ENCODE measurements around the gene DNAH17. TPM values are rescaled to one million over a fixed set of nuclear protein-coding genes. Genes with fewer than 3 reads are reported as not detected.

The DNAH17 gene
- total and polyA plus RNA-seq, 2 of the 8 experiments (the other 6 are each of a cell fraction or from before 2014, with no cell fraction given): 0.14 to 0.67 TPM

- no peak for TF ChIP-seq ASH2L (IDR thresholded peaks at IDR 0.05; ENCODE audit: low read length)
- TF ChIP-seq CTBP2 (IDR thresholded peaks at IDR 0.05; ENCODE audit: borderline replicate concordance, insufficient read depth, insufficient read length, low read length): no peak
These were observed 62.7 kb downstream of the DNAH17 start (continued) for GRCh38 chr17:78514521-78514920.
